Measurements from ENCODE around the gene TAC3. TPM values are rescaled to one million over a fixed set of nuclear protein-coding genes. Genes with fewer than 3 reads are reported as not detected.

Gene TAC3
- total and polyA plus RNA-seq, 2 of the 8 experiments (the other 6 are each of a cell fraction or from before 2014, with no cell fraction given), result 9.7 to 45.3 TPM

GRCh38 chr12:57027805-57028153, 11.4 kb upstream of the TAC3 start:
- Histone ChIP-seq H4K91ac (replicated peaks; ENCODE audit: insufficient read length, low read length) (no peak overlapping the region), H3K79me1 (ENCODE audit: low read depth, low read length) (no peaks in the 10 kb centered on the region), H3K4me2 (ENCODE audit: insufficient read depth in 1 of 2, low read depth in 2 of 2, low read length in 2 of 2) (no peak overlapping the region), H2BK15ac (ENCODE audit: low read length) (no peak overlapping the region), H2AFZ (ENCODE audit: low read length) (peak overlapping the region; percentile 56; the same call in 1 of the 2 replicates), H4K5ac (ENCODE audit: insufficient read length, low read depth, low read length) (no peak overlapping the region), H2BK20ac (ENCODE audit: low read length) (no peak overlapping the region; the same call in 1 of the 2 replicates), H2BK12ac (ENCODE audit: low read depth, low read length) (no peak overlapping the region), H2BK120ac (replicated peaks; ENCODE audit: low read depth, low read length) (no peak overlapping the region), H3K9ac (replicated peaks in 1 of 4; ENCODE audit: extremely low read depth in 1 of 4, low read depth in 3 of 4, low read length in 3 of 4) (no peak overlapping the region), H3K9me3 (ENCODE audit: insufficient read depth in 2 of 2, low read depth in 1 of 2, low read length in 1 of 2) (no peaks in the 10 kb centered on the region), H3K4ac (replicated peaks; ENCODE audit: insufficient read length, low read depth, low read length) (no peak overlapping the region), H3K36me3 (ENCODE audit: control insufficient read depth in 2 of 4, insufficient read depth in 4 of 4, low read length in 3 of 4) (no peaks in the 10 kb centered on the region), H3K14ac (ENCODE audit: insufficient read length) (no peak overlapping the region), H3K27me3 (replicated peaks in 1 of 4; ENCODE audit: control insufficient read depth in 3 of 4, extremely low read depth in 1 of 4, insufficient read depth in 3 of 4, low read length in 3 of 4) (peaks cover 0 to 3% (median 0%) of the 10 kb centered on the region in 4 experiments; a peak in 1 of 7 replicates), H3K23ac (ENCODE audit: insufficient read length) (no peak overlapping the region), H3K27ac (ENCODE audit: low read depth, low read length) (no peak overlapping the region), H3K18ac (ENCODE audit: extremely low read depth, low read length) (no peak overlapping the region), H3K56ac (replicated peaks; ENCODE audit: insufficient read length, low read depth, low read length) (no peak overlapping the region), H3K23me2 (ENCODE audit: low read depth, low read length) (no peaks in the 10 kb centered on the region; the same call in 1 of the 2 replicates), H2BK5ac (ENCODE audit: low read depth, low read length) (no peak overlapping the region), H4K20me1 (replicated peaks in 1 of 2; ENCODE audit: control insufficient read depth in 1 of 2, insufficient read depth in 2 of 2, low read length in 2 of 2) (no peaks in the 10 kb centered on the region), H4K8ac (ENCODE audit: extremely low read depth, insufficient read depth, low read length) (no peak overlapping the region; the same call in 1 of the 2 replicates), H3K79me2 (ENCODE audit: control insufficient read depth in 1 of 2, insufficient read depth in 2 of 2, low read length in 2 of 2) (no peaks in the 10 kb centered on the region), H3K4me1 (replicated peaks in 1 of 4; ENCODE audit: control insufficient read depth in 3 of 4, insufficient read depth in 4 of 4, low read length in 3 of 4) (peaks cover 0 to 8% (median 3%) of the 10 kb centered on the region in 4 experiments; a peak in 5 of 7 replicates), H3K4me3 (ENCODE audit: extremely low read depth in 1 of 4, insufficient read depth in 2 of 4, low read depth in 3 of 4, low read length in 4 of 4) (no peak overlapping the region), H2AK5ac (ENCODE audit: low read depth, low read length) (no peak overlapping the region)
- WGBS, 2 experiments (ENCODE audit: extremely low coverage in 1 of 2, insufficient coverage in 1 of 2, insufficient read length in 1 of 2, insufficient replicate concordance in 2 of 2, low coverage in 1 of 2, low lambda C conversion rate in 2 of 2, missing lambda C conversion rate in 1 of 2), result 86% methylated on average over 5 of the region's 5 CpGs; no CpG with 5 or more reads in 1 of the 2 experiments
- CTCF ChIA-PET (ENCODE audit: partially characterized antibody), result interaction anchor here (0.7 to 4.4 kb wide), 13 partner anchors 9 to 84 kb away, joined by 3 to 39 read pairs (median 5); partner anchors contain the start of genes STAT6 and ZBTB39
- no peak for FAIRE-seq
- POLR2A ChIA-PET (ENCODE audit: partially characterized antibody), result interaction anchor here (1.0 to 2.8 kb wide), 3 partner anchors 25 to 84 kb away, joined by 3 to 16 read pairs (median 4); partner anchors contain the start of genes NEMP1 and STAT6
- no peak for DNase-seq (ENCODE audit: low read depth in 1 of 2, low spot score in 2 of 2)
- TF ChIP-seq SP4 (IDR thresholded peaks at IDR 0.05; ENCODE audit: low read length), result no peak
- TF ChIP-seq NRF1 (IDR thresholded peaks at IDR 0.05; ENCODE audit: low read depth, low read length), result no peak

Data from H1 (cell line).